GM18858 (cell line): ENCODE measurements around the gene SNUPN.
"Not testable (repeated sequence)": the region's sequence is repeated elsewhere in the genome, so short reads cannot be mapped to it uniquely, and the experiment has no call there.

Experiments used
- ATAC-seq: cut with Tn5 transposase; IDR thresholded peaks from one replicate; pipeline ENCODE4 v1.9.1; 2021; ENCODE audit not compliant: unreplicated experiment

SNUPN gene

GRCh38 chr15:75584121-75584520, 41.4 kb downstream of the SNUPN start:
- no peak for ATAC-seq

GRCh38 chr15:75583701-75584100, 41.8 kb downstream of the SNUPN start:
- ATAC-seq: no peak

GRCh38 chr15:75582943-75583342, 42.6 kb downstream of the SNUPN start:
- ATAC-seq: not testable (repeated sequence)

DNA sequence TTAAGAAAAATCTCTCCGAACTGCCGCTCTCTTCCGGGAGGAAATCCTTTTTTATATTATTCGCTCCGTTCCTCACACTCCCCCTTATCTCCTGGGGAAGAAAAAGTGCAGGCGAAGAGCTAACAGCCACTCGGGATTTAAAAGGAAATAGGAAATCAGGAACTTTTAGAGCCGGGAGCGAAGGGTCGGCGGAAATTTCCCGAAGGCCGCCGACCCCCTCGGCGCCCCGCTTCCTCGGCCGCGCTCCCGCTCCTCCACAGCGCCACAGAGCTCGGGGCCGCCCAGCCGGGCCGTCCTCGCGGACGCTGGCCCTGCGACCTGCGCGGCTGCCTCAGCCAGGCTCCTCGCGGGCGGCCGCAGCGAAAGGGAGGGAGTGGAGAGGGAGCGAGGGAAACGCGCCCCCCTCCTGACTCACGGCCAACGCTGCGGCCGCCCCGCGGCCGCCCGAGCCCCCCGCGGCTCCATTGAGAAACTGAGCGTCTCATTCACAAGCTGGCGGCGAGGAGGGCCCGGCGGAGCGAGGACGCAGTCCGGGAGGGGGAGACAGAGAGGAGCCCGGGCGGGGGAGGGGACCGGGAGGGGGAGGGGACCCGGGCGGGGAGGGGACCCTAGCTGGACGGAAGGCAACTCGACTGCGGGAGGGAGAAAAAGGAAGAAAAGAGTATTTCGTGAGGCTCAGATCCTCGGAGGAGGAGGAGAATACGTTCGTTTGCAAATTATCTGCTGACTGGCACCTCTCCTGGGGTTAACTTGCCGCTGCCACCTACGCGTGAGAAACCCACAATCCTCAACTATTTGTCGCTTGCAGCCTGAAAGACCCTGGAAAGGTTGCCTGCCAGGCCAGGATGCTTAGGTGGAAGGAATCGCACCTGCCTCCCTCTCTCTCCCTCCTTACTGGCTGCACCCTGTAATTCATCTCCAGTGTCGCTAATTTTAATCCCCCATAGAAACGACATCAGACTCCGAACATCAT, 46.3 kb downstream of the SNUPN start, which contains the start of gene PTPN9:
Gene PTPN9, minus strand, starts transcription at position 368 of the 973 bp plus-strand sequence. CDS start 539 bp downstream, outside the sequence.
- no peak for ATAC-seq

- no peak for ATAC-seq
These were observed 47.2 kb downstream of the SNUPN start for GRCh38 chr15:75578173-75578947.

- no peak for ATAC-seq
These were observed 47.9 kb downstream of the SNUPN start for GRCh38 chr15:75577401-75578172.

DNA sequence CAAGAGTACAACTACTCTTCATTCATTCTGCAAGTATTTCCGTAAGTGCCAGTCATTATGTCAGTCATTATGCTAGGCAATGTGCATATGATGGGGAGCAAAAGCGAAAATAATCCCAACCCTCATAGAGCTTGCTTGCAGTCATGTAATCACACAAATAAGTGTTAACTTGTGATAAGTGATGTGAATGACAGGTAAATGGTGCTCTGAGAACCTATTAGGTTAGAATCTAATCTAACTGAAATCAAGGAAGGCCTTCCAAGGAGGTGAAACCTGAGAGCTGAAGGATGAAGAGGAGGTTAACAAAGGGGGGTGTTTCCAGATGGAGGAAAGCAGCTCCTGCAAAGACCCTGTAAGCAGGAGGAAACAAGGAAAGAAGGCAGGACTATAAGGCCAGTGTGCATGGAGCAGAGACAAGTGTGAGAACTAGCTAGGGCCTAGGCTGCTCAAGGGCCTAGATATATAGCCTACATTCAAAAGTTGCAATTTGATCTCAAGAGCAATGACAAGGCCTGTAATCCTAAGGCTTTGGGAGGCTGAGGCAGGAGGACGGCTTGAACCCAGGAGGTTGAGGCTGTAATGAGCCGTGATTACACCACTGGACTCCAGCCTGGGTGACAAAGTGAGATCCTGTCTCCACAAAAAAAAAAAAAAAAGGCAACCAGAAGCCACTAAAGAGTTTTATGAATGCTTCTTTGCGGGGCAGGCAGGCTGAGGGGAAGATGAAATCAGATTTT, 51.7 kb downstream of the SNUPN start:
- no peak for ATAC-seq

DNA sequence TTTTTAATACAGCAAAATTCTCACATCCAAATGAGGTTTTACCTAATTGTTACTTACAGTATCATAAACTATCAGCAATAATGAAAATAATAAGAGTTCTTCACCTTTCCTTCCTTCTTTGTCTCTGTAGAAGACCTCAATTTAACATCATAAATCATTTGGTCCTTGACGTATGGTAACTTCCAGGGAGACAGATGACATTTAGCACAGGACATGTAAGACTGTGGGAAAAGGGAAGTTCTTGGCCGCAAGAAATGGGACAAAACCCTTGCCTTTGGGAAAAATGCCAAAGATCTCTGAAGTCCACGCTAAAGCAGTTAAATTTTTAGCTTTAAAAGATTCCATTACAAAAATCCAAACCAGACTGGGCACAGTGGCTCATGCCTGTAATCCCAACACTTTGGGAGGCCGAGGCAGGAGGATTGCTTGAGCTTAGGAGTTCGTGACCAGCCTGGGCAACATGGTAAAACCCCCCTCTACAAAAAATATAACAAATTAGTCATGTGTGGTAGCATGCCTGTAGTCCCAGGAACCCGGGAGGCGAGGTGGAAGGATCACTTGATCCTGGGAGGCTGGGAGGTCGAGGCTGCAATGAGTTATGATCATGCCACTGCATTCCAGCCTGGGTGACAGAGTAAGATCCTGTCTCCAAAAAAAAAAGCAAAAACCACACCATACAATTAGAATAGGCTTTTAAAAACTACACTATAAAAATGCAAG, 55.2 kb downstream of the SNUPN start:
- no peak for ATAC-seq

DNA sequence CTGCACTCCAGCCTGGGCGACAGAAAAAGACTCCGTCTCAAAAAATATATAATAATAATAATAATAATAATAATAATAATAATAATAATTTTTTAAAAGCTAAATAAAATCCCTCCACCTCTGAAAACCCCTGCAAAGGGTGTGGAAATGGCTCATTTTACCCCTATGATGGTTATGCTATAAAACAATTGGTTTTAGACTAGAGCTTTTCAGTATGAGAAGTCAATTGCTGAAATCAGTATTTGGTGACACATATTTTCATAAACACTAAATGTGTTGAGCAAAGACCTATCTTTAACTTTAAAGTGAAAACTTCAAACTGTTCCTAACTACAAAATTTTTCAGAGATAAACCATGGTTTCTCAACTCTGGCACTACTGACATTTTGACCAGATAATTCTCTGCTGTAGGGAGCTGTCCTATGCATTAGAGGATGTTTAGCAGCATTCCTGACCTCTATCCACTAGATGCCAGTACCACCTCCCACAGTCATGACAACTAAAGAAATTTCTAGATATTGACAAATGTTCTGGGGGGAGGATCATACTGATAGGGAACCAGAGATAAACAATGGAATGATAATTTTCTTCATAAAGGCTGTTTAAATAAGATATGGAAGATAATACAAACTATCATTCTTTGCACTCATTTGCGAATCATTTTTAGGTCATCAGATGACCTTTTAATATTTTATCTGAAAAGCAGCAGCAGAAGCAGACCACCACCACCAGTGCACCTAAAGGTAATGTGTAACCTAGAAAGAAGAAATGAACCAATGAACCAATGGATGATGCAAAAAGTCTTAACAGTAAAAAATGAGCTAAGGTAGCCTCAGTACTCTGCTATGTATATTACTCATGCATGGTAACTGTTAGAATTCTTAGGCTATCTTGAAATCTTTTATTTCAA, 60.2 kb downstream of the SNUPN start:
- no peak for ATAC-seq

DNA sequence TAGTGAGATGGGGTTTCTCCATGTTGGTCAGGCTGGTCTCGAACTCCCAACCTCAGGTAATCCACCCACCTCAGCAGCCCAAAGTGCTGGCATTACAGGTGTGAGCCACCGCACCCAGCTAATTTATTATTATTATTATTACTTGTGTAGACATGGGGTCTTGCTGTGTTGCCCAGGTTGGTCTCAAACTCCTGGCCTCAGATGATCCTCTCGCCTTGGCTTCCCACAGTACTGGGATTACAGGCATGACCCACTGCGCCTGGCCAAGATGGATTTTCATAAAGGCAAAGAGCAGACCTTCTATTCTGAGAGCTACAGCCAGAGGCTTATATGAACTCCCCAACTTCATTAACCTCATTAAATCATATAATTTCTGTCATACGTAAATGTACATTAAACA, 63.6 kb downstream of the SNUPN start:
- no peak for ATAC-seq

DNA sequence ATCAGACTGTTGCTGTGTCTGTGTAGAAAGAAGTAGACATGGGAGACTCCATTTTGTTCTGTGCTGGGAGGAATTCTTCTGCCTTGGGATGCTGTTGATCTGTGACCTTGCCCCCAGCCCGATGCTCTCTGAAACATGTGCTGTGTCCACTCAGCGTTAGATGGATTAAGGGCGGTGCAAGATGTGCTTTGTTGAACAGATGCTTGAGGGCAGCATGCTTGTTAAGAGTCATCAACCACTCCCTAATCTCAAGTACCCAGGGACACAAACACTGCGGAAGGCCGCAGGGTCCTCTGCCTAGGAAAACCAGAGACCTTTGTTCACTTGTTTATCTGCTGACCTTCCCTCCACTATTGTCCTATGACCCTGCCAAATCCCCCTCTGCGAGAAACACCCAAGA, 66.2 kb downstream of the SNUPN start:
- ATAC-seq: not testable (repeated sequence)

DNA sequence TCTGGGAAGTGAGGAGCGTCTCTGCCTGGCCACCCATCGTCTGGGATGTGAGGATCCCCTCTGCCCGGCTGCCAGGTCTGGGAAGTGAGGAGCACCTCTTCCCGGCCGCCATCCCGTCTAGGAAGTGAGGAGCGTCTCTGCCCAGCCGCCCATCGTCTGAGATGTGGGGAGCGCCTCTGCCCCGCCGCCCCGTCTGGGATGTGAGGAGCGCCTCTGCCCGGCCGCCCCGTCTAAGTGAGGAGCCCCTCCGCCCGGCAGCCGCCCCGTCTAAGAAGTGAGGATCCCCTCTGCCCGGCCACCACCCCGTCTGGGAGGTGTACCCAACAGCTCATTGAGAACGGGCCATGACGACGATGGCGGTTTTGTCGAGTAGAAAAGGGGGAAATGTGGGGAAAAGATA, 66.6 kb downstream of the SNUPN start:
- ATAC-seq: not testable (repeated sequence)

DNA sequence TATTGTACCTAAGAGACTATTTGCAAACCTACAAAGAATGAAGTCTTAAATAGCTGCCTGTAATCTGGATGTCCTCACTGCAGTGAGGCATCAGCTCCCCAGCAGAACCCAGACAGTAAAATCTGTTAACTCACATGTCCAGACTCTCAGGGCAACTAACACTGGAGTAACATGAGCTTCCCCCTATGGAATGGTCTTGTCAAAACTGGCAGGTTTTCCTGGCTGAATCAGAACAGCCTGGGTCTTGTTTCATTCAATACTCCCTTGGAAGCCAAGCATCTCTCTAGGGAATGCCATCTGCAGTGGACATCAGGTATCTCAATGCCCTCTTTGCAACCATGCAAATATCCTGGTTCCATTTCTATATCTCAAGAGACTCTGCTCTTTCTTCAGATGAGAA, 70.8 kb downstream of the SNUPN start:
- ATAC-seq: no peak

- ATAC-seq: no peak
These were observed 71.9 kb downstream of the SNUPN start for GRCh38 chr15:75553659-75554058.

DNA sequence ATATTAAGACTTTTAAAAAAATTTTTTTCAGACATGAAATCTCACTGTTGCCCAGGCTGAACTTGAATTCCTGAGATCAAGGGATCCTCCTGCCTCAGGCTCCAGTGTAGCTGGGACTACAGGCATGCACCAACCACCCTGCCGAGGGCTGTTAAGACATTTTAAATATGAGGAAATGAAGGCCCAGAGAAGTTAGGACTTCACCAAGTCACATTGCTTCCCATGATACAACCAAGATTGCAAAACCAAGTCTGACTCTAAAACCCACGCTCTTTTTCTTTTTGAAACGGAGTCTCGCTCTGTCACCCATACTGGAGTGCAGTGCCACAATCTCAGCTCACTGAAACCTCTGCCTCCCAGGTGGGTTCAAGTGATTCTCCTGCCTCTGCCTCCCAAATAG, 74.4 kb downstream of the SNUPN start:
- no peak for ATAC-seq
